GM23338 (cell line): ENCODE data around the gene SH3GL3. TPM values are rescaled to one million over a fixed set of nuclear protein-coding genes. Genes with fewer than 3 reads are reported as not detected.

Experiments
- ATAC-seq: fragments of 200-7000 bp; cut with Tn5 transposase; 3 replicates; pipeline ENCODE4 v1.9.1; 2020
- DNase-seq: peaks from one replicate; pipeline ENCODE4 v3.0.0-alpha.2; 2015; ENCODE audit warnings: low spot score
- H2AFZ ChIP-seq: fragments of 200-600 bp; sonication (generic); 2 replicates; pipeline ENCODE4 v1.8.0; 2016; ENCODE audit warnings: antibody characterized with exemption, mild to moderate bottlenecking, moderate library complexity
- H3F3A ChIP-seq: fragments of 200-600 bp; sonication (generic); replicated peaks from 2 replicates; pipeline ENCODE4 v1.8.0; 2017; ENCODE audit warnings: antibody characterized with exemption, mixed run types, low read depth
- H3K27ac ChIP-seq: fragments of 200-600 bp; sonication (generic); 2 replicates; pipeline ENCODE4 v1.6.1; 2016; ENCODE audit warnings: low read depth
- H3K27me3 ChIP-seq: fragments of 200-600 bp; sonication (generic); 2 replicates; pipeline ENCODE4 v1.8.0; 2016; ENCODE audit warnings: mild to moderate bottlenecking, mixed run types, moderate library complexity; ENCODE audit not compliant: insufficient read depth
- H3K36me3 ChIP-seq: fragments of 200-600 bp; sonication (generic); 2 replicates; pipeline ENCODE4 v1.8.0; 2016; ENCODE audit warnings: mild to moderate bottlenecking; ENCODE audit not compliant: insufficient read depth
- H3K4me1 ChIP-seq: fragments of 200-600 bp; sonication (generic); 2 replicates; pipeline ENCODE4 v1.8.0; 2016; ENCODE audit warnings: mild to moderate bottlenecking, moderate library complexity; ENCODE audit not compliant: insufficient read depth
- H3K4me2 ChIP-seq: fragments of 200-600 bp; sonication (generic); 2 replicates; pipeline ENCODE4 v1.7.1; 2017; ENCODE audit warnings: mixed run types
- H3K4me3 ChIP-seq: fragments of 200-600 bp; sonication (generic); 2 replicates; pipeline ENCODE4 v1.6.1; 2016; ENCODE audit warnings: mixed run types
- H3K79me2 ChIP-seq: fragments of 200-600 bp; sonication (generic); replicated peaks from 2 replicates; pipeline ENCODE4 v1.8.0; 2017; ENCODE audit warnings: mild to moderate bottlenecking; ENCODE audit not compliant: insufficient read depth
- H3K9me2 ChIP-seq: fragments of 200-600 bp; sonication (generic); 2 replicates; pipeline ENCODE4 v1.8.0; 2017; ENCODE audit not compliant: insufficient read depth
- H4K20me1 ChIP-seq: fragments of 200-600 bp; sonication (generic); replicated peaks from 2 replicates; pipeline ENCODE4 v1.8.0; 2017; ENCODE audit warnings: mild to moderate bottlenecking; ENCODE audit not compliant: insufficient read depth
- H3K27ac Mint-ChIP-seq: 2 replicates; pipeline ENCODE4 v1.8.0; 2020; ENCODE audit warnings: inconsistent platforms, mild to moderate bottlenecking, moderate library complexity, mixed read lengths
- H3K27me3 Mint-ChIP-seq: 3 replicates; pipeline ENCODE4 v1.8.0; 2022; ENCODE audit warnings: low read depth, mild to moderate bottlenecking, moderate library complexity, mixed read lengths, inconsistent platforms; ENCODE audit not compliant: insufficient read depth, poor library complexity
- H3K36me3 Mint-ChIP-seq: 3 replicates; pipeline ENCODE4 v1.8.0; 2021; ENCODE audit warnings: low read depth, mild to moderate bottlenecking, inconsistent platforms, moderate library complexity, mixed read lengths
- H3K4me1 Mint-ChIP-seq: 3 replicates; pipeline ENCODE4 v1.8.0; 2020; ENCODE audit warnings: mild to moderate bottlenecking, inconsistent platforms, mixed read lengths
- H3K4me3 Mint-ChIP-seq: 3 replicates; pipeline ENCODE4 v1.8.0; 2021; ENCODE audit warnings: moderate library complexity, mild to moderate bottlenecking, inconsistent platforms, mixed read lengths
- H3K9me3 Mint-ChIP-seq: 3 replicates; pipeline ENCODE4 v1.8.0; 2020; ENCODE audit warnings: moderate library complexity, mild to moderate bottlenecking, inconsistent platforms, mixed read lengths
- EZH2phosphoT487 ChIP-seq: fragments of 200-600 bp; sonication (generic); IDR thresholded peaks from one replicate; pipeline ENCODE4 v1.8.1; 2018; ENCODE audit warnings: antibody characterized with exemption; ENCODE audit not compliant: unreplicated experiment
- JUNB ChIP-seq: IDR thresholded peaks from one replicate; pipeline ENCODE4 v1.6.1; 2016; ENCODE audit warnings: antibody characterized with exemption; ENCODE audit not compliant: unreplicated experiment
- NANOG ChIP-seq: IDR thresholded peaks from 2 replicates; pipeline ENCODE4 v1.6.1; 2016; ENCODE audit warnings: antibody characterized with exemption, borderline replicate concordance
- POLR2AphosphoS5 ChIP-seq: IDR thresholded peaks from 2 replicates; pipeline ENCODE4 v1.6.1; 2016; ENCODE audit warnings: antibody characterized with exemption, low read depth
- STAT1 ChIP-seq: IDR thresholded peaks from one replicate; pipeline ENCODE4 v1.6.1; 2016; ENCODE audit warnings: antibody characterized with exemption; ENCODE audit not compliant: unreplicated experiment
- ZNF114 ChIP-seq: fragments of 250-450 bp; sonication (Bioruptor Pico); IDR thresholded peaks from 2 replicates; pipeline ENCODE4 v1.5.0; 2020; ENCODE audit warnings: mild to moderate bottlenecking, moderate library complexity
- ZNF331 ChIP-seq: fragments of 250-450 bp; sonication (Bioruptor Pico); IDR thresholded peaks from 2 replicates; pipeline ENCODE4 v1.5.0; 2020; ENCODE audit warnings: low read depth, mild to moderate bottlenecking, moderate library complexity
- polyA plus RNA-seq: library from polyadenylated mRNA; unstranded; fragments of >200 nt; fragmentation: Nextera tagmentation; extraction: Ambion mirVana; gene quantifications from 2 replicates; pipeline ENCODE4 v1.2.1, GENCODE V29; 2016
- total RNA-seq: library from RNA; depleted of rRNA; stranded (reverse); fragments of >200 nt; shearing (Covaris generic); gene quantifications from 2 replicates; pipeline ENCODE4 v1.2.3, GENCODE V29; 2014
- TF ChIP-seq, protein P1 (sequence below): IDR thresholded peaks from 2 replicates; pipeline ENCODE4 v1.6.1; 2016; ENCODE audit warnings: antibody characterized with exemption
- TF ChIP-seq, protein P2 (sequence below): fragments of 250-450 bp; sonication (Bioruptor Pico); IDR thresholded peaks from 2 replicates; pipeline ENCODE4 v1.5.0; 2020; ENCODE audit warnings: mild to moderate bottlenecking, moderate library complexity
- TF ChIP-seq, protein P3 (sequence below): IDR thresholded peaks from one replicate; pipeline ENCODE4 v1.6.1; 2018; ENCODE audit warnings: antibody characterized with exemption; ENCODE audit not compliant: unreplicated experiment

Gene SH3GL3
- total and polyA plus RNA-seq, 2 experiments from 2014 or later, result 15.9 to 21.1 TPM

DNA sequence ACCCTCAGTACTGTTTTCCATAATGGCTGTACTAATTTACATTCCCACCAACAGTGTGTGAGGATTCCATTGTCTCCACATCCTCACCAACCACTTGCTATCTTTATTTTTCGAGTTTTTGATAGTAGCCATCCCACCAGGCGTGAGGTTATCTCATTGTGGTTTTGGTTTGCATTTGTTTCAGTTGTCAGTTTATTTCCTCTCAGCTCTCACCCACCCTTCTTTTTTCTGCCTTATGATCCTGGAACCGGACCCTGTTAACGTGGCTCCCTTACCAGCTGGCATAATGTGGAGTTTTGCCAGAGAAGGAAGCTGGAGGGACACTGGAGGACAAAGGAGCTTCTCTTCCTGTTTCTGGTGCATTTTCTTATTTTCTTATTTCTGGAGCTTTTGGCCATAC lies 25.1 kb upstream of the SH3GL3 start:
- no peaks in the 10 kb centered on the region for H3K4me1 ChIP-seq
- Mint-ChIP-seq H3K36me3 (no peaks in the 10 kb centered on the region), H3K27ac (no peak overlapping the region), H3K4me3 (no peak overlapping the region), H3K9me3 (no peaks in the 10 kb centered on the region), H3K4me1 (no peaks in the 10 kb centered on the region), H3K27me3 (no peaks in the 10 kb centered on the region)
- no peaks in the 10 kb centered on the region for H4K20me1 ChIP-seq
- H3K36me3 ChIP-seq, result no peaks in the 10 kb centered on the region
- ATAC-seq (no peak), DNase-seq (no peak)
- H3K27me3 ChIP-seq, result no peaks in the 10 kb centered on the region
- no peaks in the 10 kb centered on the region for H3F3A ChIP-seq
- peak overlapping the region; percentile 43; the same call in 1 of the 2 replicates for H2AFZ ChIP-seq
- no peak overlapping the region for H3K4me3 ChIP-seq
- no peak overlapping the region for H3K27ac ChIP-seq
- no peak overlapping the region for H3K4me2 ChIP-seq
- no peaks in the 10 kb centered on the region for H3K79me2 ChIP-seq
- no peak for TF ChIP-seq STAT1
- TF ChIP-seq, protein P1, sequence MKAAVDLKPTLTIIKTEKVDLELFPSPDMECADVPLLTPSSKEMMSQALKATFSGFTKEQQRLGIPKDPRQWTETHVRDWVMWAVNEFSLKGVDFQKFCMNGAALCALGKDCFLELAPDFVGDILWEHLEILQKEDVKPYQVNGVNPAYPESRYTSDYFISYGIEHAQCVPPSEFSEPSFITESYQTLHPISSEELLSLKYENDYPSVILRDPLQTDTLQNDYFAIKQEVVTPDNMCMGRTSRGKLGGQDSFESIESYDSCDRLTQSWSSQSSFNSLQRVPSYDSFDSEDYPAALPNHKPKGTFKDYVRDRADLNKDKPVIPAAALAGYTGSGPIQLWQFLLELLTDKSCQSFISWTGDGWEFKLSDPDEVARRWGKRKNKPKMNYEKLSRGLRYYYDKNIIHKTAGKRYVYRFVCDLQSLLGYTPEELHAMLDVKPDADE, result no peak
- TF ChIP-seq, protein P2, sequence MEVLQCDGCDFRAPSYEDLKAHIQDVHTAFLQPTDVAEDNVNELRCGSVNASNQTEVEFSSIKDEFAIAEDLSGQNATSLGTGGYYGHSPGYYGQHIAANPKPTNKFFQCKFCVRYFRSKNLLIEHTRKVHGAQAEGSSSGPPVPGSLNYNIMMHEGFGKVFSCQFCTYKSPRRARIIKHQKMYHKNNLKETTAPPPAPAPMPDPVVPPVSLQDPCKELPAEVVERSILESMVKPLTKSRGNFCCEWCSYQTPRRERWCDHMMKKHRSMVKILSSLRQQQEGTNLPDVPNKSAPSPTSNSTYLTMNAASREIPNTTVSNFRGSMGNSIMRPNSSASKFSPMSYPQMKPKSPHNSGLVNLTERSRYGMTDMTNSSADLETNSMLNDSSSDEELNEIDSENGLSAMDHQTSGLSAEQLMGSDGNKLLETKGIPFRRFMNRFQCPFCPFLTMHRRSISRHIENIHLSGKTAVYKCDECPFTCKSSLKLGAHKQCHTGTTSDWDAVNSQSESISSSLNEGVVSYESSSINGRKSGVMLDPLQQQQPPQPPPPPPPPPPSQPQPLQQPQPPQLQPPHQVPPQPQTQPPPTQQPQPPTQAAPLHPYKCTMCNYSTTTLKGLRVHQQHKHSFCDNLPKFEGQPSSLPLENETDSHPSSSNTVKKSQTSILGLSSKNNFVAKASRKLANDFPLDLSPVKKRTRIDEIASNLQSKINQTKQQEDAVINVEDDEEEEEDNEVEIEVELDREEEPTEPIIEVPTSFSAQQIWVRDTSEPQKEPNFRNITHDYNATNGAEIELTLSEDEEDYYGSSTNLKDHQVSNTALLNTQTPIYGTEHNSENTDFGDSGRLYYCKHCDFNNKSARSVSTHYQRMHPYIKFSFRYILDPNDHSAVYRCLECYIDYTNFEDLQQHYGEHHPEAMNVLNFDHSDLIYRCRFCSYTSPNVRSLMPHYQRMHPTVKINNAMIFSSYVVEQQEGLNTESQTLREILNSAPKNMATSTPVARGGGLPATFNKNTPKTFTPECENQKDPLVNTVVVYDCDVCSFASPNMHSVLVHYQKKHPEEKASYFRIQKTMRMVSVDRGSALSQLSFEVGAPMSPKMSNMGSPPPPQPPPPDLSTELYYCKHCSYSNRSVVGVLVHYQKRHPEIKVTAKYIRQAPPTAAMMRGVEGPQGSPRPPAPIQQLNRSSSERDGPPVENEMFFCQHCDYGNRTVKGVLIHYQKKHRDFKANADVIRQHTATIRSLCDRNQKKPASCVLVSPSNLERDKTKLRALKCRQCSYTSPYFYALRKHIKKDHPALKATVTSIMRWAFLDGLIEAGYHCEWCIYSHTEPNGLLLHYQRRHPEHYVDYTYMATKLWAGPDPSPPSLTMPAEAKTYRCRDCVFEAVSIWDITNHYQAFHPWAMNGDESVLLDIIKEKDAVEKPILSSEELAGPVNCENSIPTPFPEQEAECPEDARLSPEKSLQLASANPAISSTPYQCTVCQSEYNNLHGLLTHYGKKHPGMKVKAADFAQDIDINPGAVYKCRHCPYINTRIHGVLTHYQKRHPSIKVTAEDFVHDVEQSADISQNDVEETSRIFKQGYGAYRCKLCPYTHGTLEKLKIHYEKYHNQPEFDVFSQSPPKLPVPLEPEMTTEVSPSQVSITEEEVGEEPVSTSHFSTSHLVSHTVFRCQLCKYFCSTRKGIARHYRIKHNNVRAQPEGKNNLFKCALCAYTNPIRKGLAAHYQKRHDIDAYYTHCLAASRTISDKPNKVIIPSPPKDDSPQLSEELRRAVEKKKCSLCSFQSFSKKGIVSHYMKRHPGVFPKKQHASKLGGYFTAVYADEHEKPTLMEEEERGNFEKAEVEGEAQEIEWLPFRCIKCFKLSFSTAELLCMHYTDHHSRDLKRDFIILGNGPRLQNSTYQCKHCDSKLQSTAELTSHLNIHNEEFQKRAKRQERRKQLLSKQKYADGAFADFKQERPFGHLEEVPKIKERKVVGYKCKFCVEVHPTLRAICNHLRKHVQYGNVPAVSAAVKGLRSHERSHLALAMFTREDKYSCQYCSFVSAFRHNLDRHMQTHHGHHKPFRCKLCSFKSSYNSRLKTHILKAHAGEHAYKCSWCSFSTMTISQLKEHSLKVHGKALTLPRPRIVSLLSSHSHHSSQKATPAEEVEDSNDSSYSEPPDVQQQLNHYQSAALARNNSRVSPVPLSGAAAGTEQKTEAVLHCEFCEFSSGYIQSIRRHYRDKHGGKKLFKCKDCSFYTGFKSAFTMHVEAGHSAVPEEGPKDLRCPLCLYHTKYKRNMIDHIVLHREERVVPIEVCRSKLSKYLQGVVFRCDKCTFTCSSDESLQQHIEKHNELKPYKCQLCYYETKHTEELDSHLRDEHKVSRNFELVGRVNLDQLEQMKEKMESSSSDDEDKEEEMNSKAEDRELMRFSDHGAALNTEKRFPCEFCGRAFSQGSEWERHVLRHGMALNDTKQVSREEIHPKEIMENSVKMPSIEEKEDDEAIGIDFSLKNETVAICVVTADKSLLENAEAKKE (CRISPR knock-in tag), result no peak
- TF ChIP-seq JUNB, result no peak
- no peak for TF ChIP-seq POLR2AphosphoS5
- no peak for TF ChIP-seq ZNF331 (CRISPR knock-in tag)
- no peak for TF ChIP-seq NANOG
- TF ChIP-seq, protein P3, sequence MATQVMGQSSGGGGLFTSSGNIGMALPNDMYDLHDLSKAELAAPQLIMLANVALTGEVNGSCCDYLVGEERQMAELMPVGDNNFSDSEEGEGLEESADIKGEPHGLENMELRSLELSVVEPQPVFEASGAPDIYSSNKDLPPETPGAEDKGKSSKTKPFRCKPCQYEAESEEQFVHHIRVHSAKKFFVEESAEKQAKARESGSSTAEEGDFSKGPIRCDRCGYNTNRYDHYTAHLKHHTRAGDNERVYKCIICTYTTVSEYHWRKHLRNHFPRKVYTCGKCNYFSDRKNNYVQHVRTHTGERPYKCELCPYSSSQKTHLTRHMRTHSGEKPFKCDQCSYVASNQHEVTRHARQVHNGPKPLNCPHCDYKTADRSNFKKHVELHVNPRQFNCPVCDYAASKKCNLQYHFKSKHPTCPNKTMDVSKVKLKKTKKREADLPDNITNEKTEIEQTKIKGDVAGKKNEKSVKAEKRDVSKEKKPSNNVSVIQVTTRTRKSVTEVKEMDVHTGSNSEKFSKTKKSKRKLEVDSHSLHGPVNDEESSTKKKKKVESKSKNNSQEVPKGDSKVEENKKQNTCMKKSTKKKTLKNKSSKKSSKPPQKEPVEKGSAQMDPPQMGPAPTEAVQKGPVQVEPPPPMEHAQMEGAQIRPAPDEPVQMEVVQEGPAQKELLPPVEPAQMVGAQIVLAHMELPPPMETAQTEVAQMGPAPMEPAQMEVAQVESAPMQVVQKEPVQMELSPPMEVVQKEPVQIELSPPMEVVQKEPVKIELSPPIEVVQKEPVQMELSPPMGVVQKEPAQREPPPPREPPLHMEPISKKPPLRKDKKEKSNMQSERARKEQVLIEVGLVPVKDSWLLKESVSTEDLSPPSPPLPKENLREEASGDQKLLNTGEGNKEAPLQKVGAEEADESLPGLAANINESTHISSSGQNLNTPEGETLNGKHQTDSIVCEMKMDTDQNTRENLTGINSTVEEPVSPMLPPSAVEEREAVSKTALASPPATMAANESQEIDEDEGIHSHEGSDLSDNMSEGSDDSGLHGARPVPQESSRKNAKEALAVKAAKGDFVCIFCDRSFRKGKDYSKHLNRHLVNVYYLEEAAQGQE, result no peak
- TF ChIP-seq EZH2phosphoT487, result no peak
- no peak for TF ChIP-seq ZNF114 (CRISPR knock-in tag)
- H3K9me2 ChIP-seq, result no peaks in the 10 kb centered on the region
